Measurements from ENCODE around the gene GATA5. TPM values are rescaled to one million over a fixed set of nuclear protein-coding genes. Genes with fewer than 3 reads are reported as not detected.

The GATA5 gene
- total RNA-seq, 1 experiment from 2014 or later: not detected

- ATAC-seq (no peak), DNase-seq (ENCODE audit: low read depth, low spot score) (no peak)
- H4K20me1 ChIP-seq (ENCODE audit: insufficient read depth): no peaks in the 10 kb centered on the region
- H3K9me2 ChIP-seq (ENCODE audit: insufficient read depth): no peaks in the 10 kb centered on the region
- RAD21 ChIA-PET (ENCODE audit: low non-redundant PET in 1 of 2, low total read pairs in 2 of 2, uncharacterized antibody in 2 of 2, unreplicated experiment in 2 of 2): no interaction called here
- no peaks in the 10 kb centered on the region for H3K4me1 ChIP-seq (ENCODE audit: control insufficient read depth in 1 of 2, insufficient read depth in 2 of 2, low read length in 2 of 2)
- CTCF ChIA-PET: no interaction called here
- H3K9ac ChIP-seq (ENCODE audit: low read length): no peak overlapping the region
- H3K79me2 ChIP-seq (ENCODE audit: insufficient read depth, low read length): no peaks in the 10 kb centered on the region
- intact Hi-C loops (cut with micrococcal nuclease): no loop called here
- H3K27ac ChIP-seq (ENCODE audit: low read depth, low read length): no peak overlapping the region
- no peak overlapping the region for H2AFZ ChIP-seq (ENCODE audit: low read depth, low read length, poor library complexity, severe bottlenecking)
- POLR2A ChIA-PET: no interaction called here
- BruUV-seq (replicated peaks): no TSS peak
- H3K4me3 ChIP-seq (replicated peaks in 1 of 2; ENCODE audit: low read depth in 1 of 2, low read length in 2 of 2): no peak overlapping the region
- TF ChIP-seq FOSL1 (IDR thresholded peaks at IDR 0.05; ENCODE audit: low read depth) (no peak), ELF1 (IDR thresholded peaks at IDR 0.05; ENCODE audit: borderline replicate concordance, low read depth) (no peak), CBX3 (IDR thresholded peaks at IDR 0.05; ENCODE audit: low read depth) (no peak), SRF (IDR thresholded peaks at IDR 0.05; ENCODE audit: low read depth) (no peak), TCF7L2 (IDR thresholded peaks at IDR 0.05; ENCODE audit: borderline replicate concordance, extremely low read depth, insufficient read depth, insufficient read length) (no peak), CEBPB (IDR thresholded peaks at IDR 0.05; ENCODE audit: low read depth) (no peak), POLR2AphosphoS5 (IDR thresholded peaks at IDR 0.05; ENCODE audit: low read depth, low read length) (no peak), EGR1 (IDR thresholded peaks at IDR 0.05; ENCODE audit: low read depth) (no peak), SIN3A (IDR thresholded peaks at IDR 0.05; ENCODE audit: low read depth) (no peak), RAD21 (IDR thresholded peaks at IDR 0.05; ENCODE audit: low read depth) (no peak), YY1 (IDR thresholded peaks at IDR 0.05; ENCODE audit: extremely low read depth, insufficient replicate concordance, low read depth, low read length) (no peak), ZNF274 (IDR thresholded peaks at IDR 0.05; ENCODE audit: low read depth, low read length) (no peak), SP1 (IDR thresholded peaks at IDR 0.05; ENCODE audit: low read depth) (no peak)
- TF ChIP-seq, protein P1, sequence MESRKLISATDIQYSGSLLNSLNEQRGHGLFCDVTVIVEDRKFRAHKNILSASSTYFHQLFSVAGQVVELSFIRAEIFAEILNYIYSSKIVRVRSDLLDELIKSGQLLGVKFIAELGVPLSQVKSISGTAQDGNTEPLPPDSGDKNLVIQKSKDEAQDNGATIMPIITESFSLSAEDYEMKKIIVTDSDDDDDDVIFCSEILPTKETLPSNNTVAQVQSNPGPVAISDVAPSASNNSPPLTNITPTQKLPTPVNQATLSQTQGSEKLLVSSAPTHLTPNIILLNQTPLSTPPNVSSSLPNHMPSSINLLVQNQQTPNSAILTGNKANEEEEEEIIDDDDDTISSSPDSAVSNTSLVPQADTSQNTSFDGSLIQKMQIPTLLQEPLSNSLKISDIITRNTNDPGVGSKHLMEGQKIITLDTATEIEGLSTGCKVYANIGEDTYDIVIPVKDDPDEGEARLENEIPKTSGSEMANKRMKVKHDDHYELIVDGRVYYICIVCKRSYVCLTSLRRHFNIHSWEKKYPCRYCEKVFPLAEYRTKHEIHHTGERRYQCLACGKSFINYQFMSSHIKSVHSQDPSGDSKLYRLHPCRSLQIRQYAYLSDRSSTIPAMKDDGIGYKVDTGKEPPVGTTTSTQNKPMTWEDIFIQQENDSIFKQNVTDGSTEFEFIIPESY (IDR thresholded peaks at IDR 0.05; ENCODE audit: extremely low read depth, insufficient replicate concordance, low read length): no peak
- TF ChIP-seq, protein P2, sequence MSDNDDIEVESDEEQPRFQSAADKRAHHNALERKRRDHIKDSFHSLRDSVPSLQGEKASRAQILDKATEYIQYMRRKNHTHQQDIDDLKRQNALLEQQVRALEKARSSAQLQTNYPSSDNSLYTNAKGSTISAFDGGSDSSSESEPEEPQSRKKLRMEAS (IDR thresholded peaks at IDR 0.05): no peak
- TF ChIP-seq, protein P3, sequence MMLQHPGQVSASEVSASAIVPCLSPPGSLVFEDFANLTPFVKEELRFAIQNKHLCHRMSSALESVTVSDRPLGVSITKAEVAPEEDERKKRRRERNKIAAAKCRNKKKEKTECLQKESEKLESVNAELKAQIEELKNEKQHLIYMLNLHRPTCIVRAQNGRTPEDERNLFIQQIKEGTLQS (IDR thresholded peaks at IDR 0.05): no peak
- H3K9me3 ChIP-seq (ENCODE audit: control insufficient read depth in 1 of 2, insufficient read depth in 1 of 2, low read depth in 1 of 2, low read length in 2 of 2): no peaks in the 10 kb centered on the region
- H3K4me2 ChIP-seq (ENCODE audit: low read length): no peak overlapping the region
- no peaks in the 10 kb centered on the region for H3K36me3 ChIP-seq (ENCODE audit: control insufficient read depth in 1 of 2, insufficient read depth in 2 of 2, low read length in 2 of 2)
- H3K27me3 ChIP-seq (ENCODE audit: insufficient read depth, low read length): no peaks in the 10 kb centered on the region
Observed at GRCh38 chr20:62446481-62446880, 29.3 kb downstream of the GATA5 start.
